ENCODE data around the gene RNF20. TPM values are rescaled to one million over a fixed set of nuclear protein-coding genes. Genes with fewer than 3 reads are reported as not detected.

The RNF20 gene
- total and polyA plus RNA-seq, 2 of the 13 experiments (the other 11 are each of a cell fraction or from before 2014, with no cell fraction given) = 12.7 to 37.6 TPM

DNA sequence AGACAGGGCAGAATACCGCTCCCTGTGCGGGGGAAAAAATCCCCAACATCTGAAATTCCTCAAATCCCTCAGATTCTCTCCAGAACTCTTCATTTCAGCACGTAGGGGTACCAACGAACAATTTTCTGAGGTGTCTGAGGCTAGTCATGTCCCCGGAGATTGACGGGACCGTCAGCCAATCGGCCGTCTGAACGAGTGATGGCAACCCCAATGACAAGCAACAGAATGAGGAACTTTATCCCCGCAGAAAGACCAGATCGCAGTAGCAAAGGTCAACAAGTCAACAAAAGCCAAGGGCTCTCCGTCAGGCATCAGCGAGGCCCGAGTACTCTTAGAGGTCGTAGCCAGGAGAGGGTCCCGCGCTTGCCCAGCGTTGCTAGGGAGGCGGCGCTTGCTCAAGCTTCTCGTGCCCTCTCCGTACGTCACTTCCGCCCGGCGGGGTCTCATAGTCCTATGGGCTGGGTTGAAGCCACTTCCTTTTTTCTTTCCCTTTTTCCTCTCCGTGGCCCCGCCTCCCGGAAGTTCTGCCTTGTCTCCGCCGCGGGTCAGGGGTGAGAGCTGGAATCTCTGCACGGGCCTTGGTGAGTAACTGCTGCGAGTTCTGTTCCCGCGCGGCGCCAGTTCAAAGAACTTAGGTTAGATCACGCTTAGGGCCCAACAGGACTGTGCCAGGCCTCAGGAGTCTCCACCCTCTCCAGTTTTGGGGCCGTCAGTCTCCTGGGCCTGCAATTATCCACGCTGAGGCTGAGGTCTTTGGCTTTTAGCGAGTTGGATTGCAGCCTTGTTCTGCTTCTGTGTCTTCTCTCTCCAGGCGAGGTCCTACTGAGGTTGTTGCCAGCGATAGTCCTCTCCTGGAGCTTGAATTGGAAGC lies at the start of gene RNF20 (continued):
- TF ChIP-seq, protein P1, sequence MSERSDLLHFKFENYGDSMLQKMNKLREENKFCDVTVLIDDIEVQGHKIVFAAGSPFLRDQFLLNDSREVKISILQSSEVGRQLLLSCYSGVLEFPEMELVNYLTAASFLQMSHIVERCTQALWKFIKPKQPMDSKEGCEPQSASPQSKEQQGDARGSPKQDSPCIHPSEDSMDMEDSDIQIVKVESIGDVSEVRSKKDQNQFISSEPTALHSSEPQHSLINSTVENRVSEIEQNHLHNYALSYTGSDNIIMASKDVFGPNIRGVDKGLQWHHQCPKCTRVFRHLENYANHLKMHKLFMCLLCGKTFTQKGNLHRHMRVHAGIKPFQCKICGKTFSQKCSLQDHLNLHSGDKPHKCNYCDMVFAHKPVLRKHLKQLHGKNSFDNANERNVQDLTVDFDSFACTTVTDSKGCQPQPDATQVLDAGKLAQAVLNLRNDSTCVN (CRISPR knock-in tag; IDR thresholded peaks at IDR 0.05; ENCODE audit: borderline replicate concordance) = no peak
- no peak for TF ChIP-seq ZNF510 (CRISPR knock-in tag; IDR thresholded peaks at IDR 0.05; ENCODE audit: low read depth)
- TF ChIP-seq, protein P2, sequence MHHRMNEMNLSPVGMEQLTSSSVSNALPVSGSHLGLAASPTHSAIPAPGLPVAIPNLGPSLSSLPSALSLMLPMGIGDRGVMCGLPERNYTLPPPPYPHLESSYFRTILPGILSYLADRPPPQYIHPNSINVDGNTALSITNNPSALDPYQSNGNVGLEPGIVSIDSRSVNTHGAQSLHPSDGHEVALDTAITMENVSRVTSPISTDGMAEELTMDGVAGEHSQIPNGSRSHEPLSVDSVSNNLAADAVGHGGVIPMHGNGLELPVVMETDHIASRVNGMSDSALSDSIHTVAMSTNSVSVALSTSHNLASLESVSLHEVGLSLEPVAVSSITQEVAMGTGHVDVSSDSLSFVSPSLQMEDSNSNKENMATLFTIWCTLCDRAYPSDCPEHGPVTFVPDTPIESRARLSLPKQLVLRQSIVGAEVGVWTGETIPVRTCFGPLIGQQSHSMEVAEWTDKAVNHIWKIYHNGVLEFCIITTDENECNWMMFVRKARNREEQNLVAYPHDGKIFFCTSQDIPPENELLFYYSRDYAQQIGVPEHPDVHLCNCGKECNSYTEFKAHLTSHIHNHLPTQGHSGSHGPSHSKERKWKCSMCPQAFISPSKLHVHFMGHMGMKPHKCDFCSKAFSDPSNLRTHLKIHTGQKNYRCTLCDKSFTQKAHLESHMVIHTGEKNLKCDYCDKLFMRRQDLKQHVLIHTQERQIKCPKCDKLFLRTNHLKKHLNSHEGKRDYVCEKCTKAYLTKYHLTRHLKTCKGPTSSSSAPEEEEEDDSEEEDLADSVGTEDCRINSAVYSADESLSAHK (CRISPR knock-in tag; IDR thresholded peaks at IDR 0.05; ENCODE audit: borderline replicate concordance) = no peak
- TF ChIP-seq, protein P3, sequence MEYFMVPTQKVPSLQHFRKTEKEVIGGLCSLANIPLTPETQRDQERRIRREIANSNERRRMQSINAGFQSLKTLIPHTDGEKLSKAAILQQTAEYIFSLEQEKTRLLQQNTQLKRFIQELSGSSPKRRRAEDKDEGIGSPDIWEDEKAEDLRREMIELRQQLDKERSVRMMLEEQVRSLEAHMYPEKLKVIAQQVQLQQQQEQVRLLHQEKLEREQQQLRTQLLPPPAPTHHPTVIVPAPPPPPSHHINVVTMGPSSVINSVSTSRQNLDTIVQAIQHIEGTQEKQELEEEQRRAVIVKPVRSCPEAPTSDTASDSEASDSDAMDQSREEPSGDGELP (IDR thresholded peaks at IDR 0.05; ENCODE audit: borderline replicate concordance, low read depth) = no peak; the same call in 1 of the 2 replicates
- TF ChIP-seq ZNF607 (CRISPR knock-in tag; IDR thresholded peaks at IDR 0.05; ENCODE audit: borderline replicate concordance) = 0 out of 2 replicates have a peak, but pooled peaks have one; percentile 37
- no peak for TF ChIP-seq IRX3 (CRISPR knock-in tag; IDR thresholded peaks at IDR 0.05; ENCODE audit: borderline replicate concordance, low read depth)
- no peak for TF ChIP-seq ZFP90 (CRISPR knock-in tag; IDR thresholded peaks at IDR 0.05; ENCODE audit: borderline replicate concordance)
- TF ChIP-seq, protein P4, sequence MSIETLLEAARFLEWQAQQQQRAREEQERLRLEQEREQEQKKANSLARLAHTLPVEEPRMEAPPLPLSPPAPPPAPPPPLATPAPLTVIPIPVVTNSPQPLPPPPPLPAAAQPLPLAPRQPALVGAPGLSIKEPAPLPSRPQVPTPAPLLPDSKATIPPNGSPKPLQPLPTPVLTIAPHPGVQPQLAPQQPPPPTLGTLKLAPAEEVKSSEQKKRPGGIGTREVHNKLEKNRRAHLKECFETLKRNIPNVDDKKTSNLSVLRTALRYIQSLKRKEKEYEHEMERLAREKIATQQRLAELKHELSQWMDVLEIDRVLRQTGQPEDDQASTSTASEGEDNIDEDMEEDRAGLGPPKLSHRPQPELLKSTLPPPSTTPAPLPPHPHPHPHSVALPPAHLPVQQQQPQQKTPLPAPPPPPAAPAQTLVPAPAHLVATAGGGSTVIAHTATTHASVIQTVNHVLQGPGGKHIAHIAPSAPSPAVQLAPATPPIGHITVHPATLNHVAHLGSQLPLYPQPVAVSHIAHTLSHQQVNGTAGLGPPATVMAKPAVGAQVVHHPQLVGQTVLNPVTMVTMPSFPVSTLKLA (IDR thresholded peaks at IDR 0.05) = peak; percentile 37; the same call in 1 of the 2 replicates
- TF ChIP-seq NONO (IDR thresholded peaks at IDR 0.05) = no peak
- TF ChIP-seq NONO (CRISPR knock-in tag; conservative IDR thresholded peaks at IDR 0.05) = no peak
- no peak for TF ChIP-seq ZFAT (CRISPR knock-in tag; conservative IDR thresholded peaks at IDR 0.05)
- TF ChIP-seq SAFB2 (CRISPR knock-in tag; IDR thresholded peaks at IDR 0.05; ENCODE audit: borderline replicate concordance, low read depth) = 0 out of 2 replicates have a peak, but pooled peaks have one; percentile 73
- no peak for TF ChIP-seq ZNF772 (CRISPR knock-in tag; IDR thresholded peaks at IDR 0.05)
- TF ChIP-seq ZNF484 (CRISPR knock-in tag; IDR thresholded peaks at IDR 0.05; ENCODE audit: borderline replicate concordance, low read depth) = no peak
- TF ChIP-seq HDAC1 (CRISPR knock-in tag; IDR thresholded peaks at IDR 0.05) = peak; percentile 41; the same call in 1 of the 2 replicates
- TF ChIP-seq, protein P5, sequence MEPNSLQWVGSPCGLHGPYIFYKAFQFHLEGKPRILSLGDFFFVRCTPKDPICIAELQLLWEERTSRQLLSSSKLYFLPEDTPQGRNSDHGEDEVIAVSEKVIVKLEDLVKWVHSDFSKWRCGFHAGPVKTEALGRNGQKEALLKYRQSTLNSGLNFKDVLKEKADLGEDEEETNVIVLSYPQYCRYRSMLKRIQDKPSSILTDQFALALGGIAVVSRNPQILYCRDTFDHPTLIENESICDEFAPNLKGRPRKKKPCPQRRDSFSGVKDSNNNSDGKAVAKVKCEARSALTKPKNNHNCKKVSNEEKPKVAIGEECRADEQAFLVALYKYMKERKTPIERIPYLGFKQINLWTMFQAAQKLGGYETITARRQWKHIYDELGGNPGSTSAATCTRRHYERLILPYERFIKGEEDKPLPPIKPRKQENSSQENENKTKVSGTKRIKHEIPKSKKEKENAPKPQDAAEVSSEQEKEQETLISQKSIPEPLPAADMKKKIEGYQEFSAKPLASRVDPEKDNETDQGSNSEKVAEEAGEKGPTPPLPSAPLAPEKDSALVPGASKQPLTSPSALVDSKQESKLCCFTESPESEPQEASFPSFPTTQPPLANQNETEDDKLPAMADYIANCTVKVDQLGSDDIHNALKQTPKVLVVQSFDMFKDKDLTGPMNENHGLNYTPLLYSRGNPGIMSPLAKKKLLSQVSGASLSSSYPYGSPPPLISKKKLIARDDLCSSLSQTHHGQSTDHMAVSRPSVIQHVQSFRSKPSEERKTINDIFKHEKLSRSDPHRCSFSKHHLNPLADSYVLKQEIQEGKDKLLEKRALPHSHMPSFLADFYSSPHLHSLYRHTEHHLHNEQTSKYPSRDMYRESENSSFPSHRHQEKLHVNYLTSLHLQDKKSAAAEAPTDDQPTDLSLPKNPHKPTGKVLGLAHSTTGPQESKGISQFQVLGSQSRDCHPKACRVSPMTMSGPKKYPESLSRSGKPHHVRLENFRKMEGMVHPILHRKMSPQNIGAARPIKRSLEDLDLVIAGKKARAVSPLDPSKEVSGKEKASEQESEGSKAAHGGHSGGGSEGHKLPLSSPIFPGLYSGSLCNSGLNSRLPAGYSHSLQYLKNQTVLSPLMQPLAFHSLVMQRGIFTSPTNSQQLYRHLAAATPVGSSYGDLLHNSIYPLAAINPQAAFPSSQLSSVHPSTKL (CRISPR knock-in tag; IDR thresholded peaks at IDR 0.05) = peak; percentile 13; the same call in 1 of the 2 replicates
- TF ChIP-seq KAT7 (CRISPR knock-in tag; IDR thresholded peaks at IDR 0.05; ENCODE audit: borderline replicate concordance) = no peak

Data from HepG2 (cell line).